ENCODE data around the gene AGAP1.

AGAP1 gene

DNA sequence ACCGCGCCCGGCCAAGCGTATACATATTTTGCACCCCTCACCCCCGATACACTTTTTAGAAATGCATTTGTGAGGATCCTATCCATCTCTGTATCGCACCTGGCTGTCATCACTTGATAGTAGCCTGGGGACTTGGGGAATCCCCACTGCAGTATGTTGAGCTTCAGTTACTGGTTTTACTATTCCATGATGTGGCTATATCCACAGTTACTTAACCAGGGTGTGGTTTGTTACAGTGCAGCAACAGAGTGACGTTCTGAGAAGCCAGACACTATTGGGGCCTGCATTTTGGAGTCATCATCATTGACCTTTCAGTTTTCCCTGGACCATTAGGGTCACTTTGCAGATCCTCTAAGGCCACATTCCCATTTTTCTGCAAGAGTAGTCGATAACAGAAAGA, 212.7 kb downstream of the AGAP1 start:
- no peak for DNase-seq

DNA sequence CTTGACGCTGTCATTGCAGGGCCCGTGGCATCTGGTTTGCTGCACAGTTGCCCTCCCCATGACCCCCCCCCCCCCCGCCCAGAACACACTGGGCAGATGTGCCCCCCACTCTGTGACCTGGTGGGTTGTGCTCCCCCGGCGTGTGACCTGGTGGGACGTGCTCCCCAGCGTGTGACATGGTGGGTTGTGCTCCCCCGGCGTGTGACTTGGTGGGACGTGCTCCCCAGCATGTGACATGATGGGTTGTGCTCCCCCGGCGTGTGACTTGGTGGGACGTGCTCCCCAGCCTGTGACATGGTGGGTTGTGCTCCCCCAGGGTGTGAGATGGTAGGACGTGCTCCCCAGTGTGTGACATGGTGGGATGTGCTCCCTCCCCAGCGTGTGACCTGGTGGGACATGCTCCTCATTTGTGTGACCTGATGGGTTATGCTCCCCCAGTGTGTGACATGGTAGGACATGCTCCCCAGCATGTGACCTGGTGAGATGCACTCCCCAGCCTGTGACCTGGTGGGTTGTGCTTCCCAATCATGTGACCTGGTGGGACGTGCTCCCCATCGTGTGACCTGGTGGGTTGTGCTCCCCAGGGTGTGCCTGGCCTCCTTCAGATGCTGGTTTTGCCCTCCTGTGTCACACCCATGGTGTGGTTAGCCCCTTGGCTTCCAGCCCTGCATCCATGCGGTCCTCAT, 213.7 kb downstream of the AGAP1 start:
- no peak for DNase-seq

DNA sequence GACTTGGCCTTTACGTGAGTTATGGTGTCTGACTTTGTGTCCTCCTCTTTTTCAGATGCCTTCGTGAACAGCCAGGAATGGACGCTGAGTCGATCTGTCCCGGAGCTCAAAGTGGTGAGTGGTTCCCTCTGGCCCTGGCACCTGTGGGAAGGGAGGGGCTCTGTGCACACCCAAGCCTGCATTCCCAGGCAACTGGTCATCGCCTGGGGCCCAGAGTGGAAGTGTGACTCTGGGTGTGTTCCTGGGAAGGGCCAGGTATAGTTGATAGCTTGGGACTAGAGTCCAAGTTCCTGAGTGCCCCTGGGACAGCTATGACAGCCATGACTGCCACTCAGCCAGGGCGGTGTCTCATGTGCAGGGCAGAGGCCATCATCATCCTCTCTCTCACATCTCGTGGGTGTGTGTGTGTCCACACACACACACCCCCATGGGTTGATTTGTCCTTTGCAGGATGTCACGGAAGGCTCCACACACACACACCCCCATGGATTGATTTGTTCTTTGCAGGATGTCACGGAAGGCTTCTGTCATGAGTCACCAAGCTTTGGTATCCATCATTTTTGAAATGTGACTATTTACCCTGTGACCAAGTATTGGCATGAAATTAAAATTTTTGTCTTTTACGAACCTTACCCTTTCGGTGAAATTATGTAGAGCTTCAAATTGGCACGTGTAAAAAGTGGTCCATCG, 215.4 kb downstream of the AGAP1 start:
- DNase-seq: no peak

DNA sequence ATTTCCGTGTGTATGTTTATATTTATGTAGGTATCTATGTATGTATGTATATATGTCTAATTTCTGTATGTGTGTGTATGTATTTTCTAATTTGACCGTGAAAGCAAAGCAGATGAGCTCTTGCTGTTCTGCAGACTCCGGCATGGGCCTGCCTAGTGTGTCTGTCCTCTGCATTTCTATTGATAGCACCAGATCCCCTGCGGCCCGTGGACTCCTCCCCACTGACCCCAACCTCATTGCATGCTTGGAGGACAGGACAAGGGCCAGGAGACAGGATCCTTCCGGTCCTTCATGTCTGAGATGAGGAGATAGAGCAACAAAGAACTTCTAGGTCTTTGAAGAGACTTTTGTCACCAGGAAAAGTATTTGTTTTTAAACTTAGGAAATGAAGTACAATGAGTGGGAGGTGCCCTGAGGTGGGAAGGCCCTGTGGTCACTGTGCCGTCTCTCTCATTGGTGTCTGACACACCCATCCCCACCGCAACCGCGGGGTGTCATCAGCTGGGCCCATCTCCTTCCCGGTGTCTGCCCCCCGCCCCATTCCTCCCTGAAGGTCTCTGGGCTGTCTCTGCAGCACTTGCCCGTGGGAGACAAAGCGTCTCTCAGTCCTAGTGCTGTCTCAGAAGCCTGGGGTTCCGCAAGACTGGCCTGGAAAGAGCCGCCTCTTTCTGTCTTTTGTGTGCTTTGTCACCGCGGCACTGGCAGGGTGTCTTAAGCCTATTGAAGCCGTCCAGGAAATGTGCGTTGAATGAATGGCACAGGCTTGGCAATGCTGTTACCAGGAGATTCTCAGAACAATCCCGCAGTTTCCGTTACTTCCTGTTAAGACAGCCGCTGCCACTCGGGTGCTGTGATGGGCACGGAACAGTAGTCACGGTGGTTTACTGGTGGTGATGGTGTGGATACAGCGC, 216.4 kb downstream of the AGAP1 start:
- peak in 29 of 56 donors; percentile 20 to 71 (median 45) for DNase-seq

DNA sequence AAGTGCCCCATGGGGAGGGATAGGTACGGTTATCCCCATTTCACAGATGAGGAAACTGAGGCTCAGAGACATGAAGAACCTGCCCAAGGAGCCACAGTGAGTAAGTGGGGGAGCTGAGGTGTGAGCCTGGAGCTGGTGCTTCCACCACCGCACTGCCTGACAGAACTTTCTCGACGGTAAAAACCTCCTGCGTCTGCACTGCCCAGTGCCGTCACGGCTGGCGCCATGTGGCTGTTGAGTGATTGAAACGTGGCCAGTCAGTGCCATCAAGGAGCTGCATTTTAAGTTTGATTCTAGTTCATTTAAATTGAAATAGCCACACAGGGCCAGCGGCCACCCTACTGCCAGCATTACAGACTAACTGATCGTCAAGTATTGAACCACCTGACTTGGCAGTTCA, 217.1 kb downstream of the AGAP1 start:
- DNase-seq: no peak

DNA sequence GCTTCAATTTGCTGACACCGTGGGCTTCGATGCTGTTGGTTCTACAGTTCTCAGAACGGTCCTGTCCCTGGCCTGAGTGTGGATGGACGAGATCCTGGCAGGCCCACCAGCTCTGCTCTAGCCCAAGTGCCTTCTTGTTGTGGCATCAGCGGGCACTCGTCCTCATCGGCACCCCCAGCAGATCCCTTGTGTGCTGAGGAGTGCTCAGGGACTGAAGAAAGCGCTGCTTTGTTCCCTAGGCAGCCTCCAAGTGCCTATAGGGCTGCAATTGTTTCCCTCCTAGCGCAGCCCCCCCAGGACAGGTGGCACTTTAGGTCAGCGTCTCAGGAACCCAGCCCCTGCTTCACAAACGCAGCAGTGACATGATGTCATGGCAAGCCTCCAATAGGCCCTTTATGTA, 217.7 kb downstream of the AGAP1 start:
- peak in 16 of 56 donors; percentile 19 to 56 (median 29) for DNase-seq

DNA sequence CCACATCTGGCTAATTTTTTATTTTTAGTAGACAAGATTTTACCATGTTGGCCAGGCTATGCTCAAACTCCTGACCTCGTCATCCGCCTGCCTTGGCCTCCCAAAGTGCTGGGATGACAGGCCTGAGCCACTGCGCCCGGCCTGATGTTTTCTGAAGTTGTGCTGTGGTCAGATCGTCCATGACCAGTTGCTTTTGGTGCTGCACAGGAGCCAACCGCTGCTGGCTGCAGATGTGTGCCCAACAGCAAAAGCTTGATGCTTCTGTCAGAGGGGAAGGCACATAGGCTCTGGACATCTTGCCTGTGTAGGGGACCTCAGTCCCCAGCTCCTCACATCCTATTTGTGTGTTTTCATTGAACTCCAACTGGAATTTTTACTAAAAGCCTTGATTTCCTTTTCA, 218.3 kb downstream of the AGAP1 start:
- peak in 3 of 56 donors; percentile 33 to 45 (median 41) for DNase-seq

DNA sequence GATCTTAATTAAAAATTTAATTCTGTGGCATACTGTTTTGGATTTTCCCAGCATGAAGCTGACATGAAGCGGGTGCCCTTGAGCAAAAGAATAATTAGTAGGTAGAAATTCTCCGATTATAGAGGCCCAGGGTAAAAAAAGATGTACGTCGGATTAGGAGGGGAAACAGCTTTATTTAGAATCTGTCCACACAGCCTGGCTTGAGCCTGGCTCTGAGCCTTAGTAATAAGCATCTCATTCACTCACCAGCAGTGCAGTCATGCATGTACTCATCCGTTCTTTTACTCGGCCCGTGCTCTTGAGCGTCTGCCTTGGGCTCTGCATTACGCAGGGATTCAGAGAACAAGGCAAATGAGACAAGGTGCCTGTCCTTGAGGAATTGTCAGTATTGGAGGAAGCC, 219.3 kb downstream of the AGAP1 start:
- peak in 5 of 56 donors; percentile 15 to 54 (median 21) for DNase-seq

DNA sequence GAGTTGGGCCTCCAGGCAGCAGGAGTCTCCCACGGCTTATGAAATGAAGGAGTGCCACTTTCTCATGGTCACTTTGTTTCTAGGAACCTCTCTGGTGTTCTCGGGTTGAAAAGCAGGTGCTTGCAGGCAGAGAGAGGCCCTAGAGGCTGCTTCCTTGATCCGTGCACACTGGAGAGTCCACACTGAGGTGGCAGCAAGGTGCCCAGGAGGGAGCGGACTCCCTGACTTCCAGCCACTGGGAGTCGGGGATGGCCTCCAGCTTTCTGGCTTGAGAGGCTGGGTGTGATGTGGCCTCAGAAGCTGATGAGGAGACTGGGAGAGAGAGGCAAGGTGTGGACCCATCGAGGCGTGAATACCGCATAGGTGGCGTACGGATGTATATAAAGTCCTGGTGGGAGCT, 221.8 kb downstream of the AGAP1 start:
- no peak for DNase-seq

DNA sequence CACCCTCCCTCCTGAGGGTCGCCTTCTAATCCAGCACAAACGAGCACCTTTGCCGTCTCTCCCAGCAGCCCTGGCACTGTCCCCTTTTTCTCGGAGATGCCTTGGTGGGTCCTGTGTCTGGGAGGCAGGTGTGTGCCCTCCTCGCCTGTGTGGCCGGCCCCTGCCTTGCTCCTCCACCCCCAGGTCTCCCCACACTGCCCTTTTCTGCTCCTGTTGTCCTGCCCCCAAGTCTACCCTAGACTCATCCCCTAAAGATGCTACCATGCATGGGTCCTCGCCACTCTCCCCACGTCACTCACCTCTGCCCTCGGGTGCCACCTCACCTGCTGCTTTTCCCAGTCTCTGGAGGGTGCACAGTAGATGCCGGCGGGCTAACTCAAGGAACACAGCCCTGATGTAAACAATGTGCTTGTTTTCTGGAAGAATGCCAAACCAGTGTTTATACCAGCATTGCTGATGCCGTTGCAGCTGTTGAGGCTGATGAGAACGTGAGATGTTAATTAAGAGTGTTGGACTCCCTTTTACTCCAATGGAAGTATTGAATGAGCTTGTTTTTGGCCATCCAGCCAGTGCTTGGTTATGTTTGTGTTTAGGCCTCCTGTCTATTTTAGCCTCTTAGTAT, 223.1 kb downstream of the AGAP1 start:
- peak in 9 of 56 donors; percentile 21 to 60 (median 35) for DNase-seq

DNA sequence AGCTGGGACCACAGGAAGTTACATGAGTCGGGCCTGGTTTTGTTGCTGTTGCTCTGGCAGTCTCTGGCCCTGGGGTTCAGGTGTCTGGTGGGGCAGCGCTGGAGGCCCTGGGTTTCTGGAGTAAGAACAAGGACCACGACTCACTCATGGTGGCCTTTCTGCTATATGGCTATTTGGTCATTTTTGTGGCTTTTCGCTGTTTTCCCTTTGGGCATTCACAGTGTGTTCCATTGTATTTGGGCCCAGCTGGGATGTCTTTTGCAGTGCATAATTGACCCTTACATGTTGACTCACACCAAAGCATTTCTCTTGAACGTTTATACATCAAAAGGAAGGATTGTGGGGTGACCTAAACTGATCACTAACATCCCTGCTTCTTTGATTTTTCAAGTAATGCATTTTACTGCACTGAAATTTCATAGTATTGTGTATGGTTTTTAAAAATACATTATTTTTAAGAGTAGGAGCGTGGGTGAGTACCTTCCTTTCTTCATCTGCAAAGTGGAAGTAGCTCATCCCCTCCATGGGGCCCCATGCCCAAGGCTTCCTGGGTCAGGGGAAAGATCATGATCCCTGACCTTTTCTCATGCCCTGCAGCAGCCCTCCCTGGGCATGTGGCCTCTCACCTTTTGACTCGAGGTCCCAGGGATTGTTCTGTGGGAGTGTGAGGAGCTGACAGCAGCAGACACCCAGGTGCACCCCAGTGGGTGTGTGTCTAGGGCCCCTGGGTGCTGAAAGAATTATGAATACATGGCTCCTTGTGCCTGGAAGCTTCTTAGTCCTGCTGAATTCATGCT, 225.5 kb downstream of the AGAP1 start:
- DNase-seq: peak in 5 of 56 donors; percentile 23 to 34 (median 27)

DNA sequence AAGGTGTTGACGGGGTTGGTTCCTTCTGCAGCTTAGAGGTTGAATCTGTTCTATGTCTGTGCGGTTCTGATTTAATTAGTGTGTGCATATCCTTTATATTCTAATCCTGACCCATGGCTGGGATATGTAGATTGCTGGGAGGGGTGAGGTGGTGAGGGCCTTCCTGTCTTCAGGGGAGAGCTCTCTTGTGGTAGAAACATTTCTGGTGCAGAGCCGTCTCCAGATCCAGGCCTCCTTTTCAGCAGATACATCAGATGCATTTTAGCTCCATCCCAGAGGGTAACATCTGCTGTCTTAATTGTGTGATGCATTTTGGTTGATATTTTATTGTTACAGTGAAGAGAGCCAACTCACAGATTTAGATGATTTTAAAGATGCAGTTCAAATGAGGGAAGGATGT, 227.8 kb downstream of the AGAP1 start:
- DNase-seq: no peak

DNA sequence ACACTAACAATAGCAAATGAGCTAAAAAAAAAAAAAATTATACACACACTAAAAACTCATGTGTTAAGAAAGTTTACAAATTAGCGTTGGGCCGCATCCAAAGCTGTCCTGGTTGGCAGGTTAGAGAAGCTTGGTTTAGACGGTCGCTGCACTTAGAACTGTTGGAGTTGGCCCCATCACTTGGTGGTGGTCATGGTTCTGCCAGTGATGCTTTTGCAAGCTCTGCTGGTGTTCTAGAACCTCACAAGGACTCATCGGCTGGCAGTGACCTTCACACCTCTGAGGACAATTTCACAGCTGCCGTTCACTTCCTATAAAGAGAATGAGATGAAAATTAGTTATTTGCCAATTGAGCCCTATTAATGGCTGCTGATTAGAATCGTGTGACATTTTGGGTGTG, 229.0 kb downstream of the AGAP1 start:
- DNase-seq: no peak

DNA sequence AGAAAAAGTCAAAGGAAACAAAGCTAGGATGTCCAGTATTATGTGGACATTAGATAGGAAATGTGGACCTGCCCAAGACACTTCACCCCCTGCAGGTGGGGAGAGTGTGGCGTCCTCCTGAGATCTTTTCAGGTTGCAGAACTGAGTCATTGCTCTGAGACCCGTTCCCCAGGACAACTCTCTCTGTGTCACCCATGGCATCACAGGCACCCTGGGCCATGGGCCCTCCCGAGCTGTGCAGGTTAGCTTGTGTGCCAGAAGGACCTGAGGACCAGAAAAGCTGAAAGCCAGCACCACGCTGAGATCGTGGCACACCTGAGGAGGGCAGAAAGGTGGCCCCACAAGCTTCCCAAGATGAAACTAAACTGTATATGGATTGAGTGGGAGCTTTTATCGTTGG, 229.5 kb downstream of the AGAP1 start:
- DNase-seq: no peak

DNA sequence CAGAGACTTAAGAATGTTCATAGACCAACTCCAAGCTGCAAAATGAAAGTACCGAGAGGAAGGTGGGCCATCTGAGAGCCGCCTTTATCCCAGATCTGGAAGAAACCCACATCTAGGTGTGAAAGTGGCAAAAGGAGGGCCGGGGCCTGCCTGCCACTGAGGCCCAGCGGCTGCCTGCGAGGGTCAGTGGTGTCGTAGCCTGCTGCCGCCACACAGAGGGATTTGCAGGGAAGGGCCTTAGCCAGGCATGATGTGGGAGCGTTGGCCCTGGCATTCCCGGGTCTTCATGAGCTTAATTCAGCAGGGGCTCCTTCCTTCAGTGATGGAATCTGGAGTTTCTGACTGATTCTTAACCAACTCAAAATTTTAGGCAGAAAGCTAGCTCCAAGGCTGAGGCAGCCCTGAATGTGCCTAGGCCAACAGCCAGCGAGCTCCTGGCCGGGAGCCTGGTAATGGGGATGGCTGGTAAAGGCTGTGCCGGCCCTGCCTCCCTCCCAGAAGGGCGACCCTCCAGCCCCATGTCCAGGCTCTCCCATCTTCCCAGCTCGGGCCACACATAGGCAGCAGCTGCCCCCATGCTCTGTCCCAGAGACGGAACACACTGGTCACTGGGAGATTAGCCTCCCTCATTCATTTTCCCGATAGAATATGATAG, 230.1 kb downstream of the AGAP1 start:
- DNase-seq: peak in 15 of 56 donors; percentile 19 to 68 (median 26)

DNA sequence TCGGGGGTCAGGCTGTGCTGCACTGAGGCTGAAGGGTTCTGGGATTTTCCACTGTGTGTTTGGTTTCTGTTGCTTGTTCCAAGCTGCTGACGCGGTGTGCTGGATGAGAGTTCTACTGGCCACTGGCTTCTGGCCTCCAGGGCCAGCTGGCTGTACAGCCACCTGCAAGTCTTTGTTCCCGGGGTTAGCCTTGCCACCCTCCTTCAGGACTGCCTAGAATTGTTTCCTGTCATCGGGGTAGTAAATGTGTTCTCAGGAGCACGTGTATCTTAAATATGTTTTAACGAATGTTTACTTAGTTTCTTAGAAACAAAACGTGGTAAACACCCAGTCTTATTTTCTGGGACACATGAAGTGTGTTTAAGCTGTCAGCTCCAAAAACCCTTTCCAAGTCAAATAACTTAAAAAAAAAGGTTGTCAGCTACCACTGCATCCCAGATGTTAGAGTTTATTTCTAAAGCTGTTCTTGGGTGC, 231.2 kb downstream of the AGAP1 start:
- peak in 36 of 56 donors; percentile 17 to 76 (median 44) for DNase-seq

DNA sequence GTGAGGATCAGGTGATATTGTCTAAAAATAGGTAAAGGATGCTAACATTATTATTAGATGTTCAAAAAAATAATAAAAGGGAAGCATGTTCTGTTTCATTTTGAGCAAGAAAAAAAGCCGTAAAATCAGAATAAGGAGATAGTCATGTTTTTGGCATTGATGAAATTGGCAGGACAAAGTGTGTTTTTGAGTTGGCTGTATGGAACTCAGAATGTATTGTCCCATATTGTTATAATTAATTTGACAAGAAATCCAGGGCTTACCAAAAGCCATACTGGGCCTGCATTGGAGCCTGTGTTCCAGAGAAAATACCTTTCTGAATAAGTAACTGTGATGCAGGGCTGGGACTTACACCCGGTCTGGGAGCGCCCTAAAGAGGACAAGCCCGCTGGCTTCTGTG, 232.0 kb downstream of the AGAP1 start:
- DNase-seq: no peak

DNA sequence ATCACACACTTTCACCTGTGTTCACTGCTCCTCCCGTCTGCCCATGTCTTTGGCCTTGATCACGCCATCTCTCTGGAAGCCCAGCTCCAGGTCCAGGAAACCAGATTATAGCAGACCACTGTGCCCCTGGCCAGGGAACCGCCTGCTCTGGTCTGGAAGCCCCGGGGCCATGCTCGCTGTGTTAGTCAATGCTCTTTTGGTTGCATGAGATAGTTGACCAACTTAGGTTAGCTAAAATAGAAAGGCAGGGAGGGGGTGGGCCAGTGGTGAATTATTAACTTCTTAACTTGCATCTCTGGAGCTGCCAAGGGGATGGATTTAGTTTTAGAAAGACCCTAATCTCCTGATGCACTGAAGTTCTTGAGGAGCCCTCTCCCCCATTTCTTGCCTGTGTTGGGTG, 232.7 kb downstream of the AGAP1 start:
- DNase-seq: no peak

DNA sequence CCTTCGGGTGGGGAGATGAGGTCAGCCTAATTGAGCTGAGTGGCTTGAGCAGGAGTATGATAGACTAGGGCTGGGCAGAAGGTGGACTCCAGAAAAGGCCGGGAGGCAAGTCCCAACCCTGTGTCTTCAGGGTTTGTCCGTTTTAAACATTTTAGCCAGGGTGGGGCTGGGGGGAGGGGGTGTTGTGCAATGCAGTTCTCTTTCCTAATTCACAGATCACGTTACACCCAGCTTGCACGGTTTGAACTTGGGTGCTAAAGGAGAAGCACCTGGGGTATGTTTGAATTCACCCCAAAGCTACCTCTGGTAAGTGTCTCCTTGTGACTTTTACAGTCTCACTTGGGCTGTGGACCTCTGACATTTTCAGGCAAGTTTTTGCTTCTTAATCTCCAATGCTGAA, 233.3 kb downstream of the AGAP1 start:
- DNase-seq: no peak

Data from nucleus accumbens (tissue), 56 donors.